Measurements from ENCODE around the gene ARHGEF2. TPM values are rescaled to one million over a fixed set of nuclear protein-coding genes. Genes with fewer than 3 reads are reported as not detected.

The ARHGEF2 gene
- total and polyA plus RNA-seq, 2 donors (not counting 1 experiment from before 2014, with no cell fraction given), result 103 to 276 TPM

DNA sequence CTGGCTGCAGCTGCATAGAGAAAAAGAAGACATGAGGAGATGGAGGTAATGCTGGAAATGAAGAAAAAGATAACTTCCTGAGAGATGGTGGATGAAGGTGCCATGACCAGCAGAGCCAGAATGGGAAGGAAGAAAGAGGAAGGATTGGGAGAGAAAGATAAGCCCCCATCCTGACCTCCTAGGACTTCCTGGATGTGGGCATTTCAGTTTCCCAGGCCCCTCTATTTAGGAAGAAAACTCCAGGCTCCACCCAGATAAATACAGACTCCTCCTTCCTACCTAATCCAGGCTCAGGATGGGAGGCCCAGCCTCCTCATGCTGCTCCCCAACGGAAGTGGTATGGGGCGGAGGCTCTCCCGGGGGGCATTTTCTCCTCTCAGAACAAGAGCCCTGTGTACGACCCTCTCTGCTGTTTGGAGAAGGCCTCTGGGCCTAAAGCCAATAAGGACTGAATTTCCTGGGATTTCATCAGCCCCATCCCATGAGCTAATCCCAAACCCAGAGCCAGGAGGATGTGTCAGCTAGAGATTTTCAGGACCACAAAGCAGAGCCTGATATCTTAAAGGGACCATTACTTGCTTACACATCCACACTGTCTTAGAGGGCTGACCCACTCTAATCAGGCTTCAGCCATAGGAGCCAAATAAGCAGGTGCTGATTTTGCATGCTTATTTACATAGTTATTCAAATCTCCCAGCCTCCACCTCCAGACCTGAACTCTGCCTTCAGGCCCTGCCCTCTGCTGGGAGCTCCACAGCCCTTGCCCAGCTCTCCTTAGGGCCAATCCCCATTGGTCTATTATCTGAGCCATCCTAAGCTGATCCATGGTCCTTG, 5.1 kb upstream of the ARHGEF2 start:
- Histone ChIP-seq H3K36me3 (ENCODE audit: control insufficient read depth, insufficient read depth, low read length) (no peaks in the 10 kb centered on the region), H3K4me1 (ENCODE audit: control insufficient read depth, extremely low read depth, insufficient read depth, low read length) (peaks cover 33% of the 10 kb centered on the region), H3K4me3 (replicated peaks in 1 of 4; ENCODE audit: control extremely low read depth in 1 of 4, insufficient read depth in 1 of 4, low read depth in 3 of 4, low read length in 4 of 4) (peak overlapping the region; percentile 3 to 90 (median 50)), H3K4me2 (ENCODE audit: extremely low read depth, insufficient read depth, low read length) (peak overlapping the region; percentile 76), H3K27me3 (ENCODE audit: control insufficient read depth, insufficient read depth, low read length) (no peaks in the 10 kb centered on the region), H2AFZ (ENCODE audit: low read length) (no peak overlapping the region), H4K20me1 (ENCODE audit: control insufficient read depth, extremely low read depth, insufficient read depth, low read length) (no peaks in the 10 kb centered on the region), H3K79me2 (ENCODE audit: control insufficient read depth, insufficient read depth, low read length) (peaks cover 38% of the 10 kb centered on the region), H3K9ac (ENCODE audit: insufficient read depth, low read length) (peak overlapping the region; percentile 57), H3K9me3 (ENCODE audit: control insufficient read depth, insufficient read depth, low read depth, low read length) (no peaks in the 10 kb centered on the region), H3K27ac (ENCODE audit: insufficient read depth, low read length) (peak overlapping the region; percentile 87)
- DNase-seq (ENCODE audit: low read depth in 2 of 2), result peak; percentile 96 to 100
- TF ChIP-seq EZH2 (IDR thresholded peaks at IDR 0.05; ENCODE audit: low read length, missing control alignments), result no peak
- TF ChIP-seq, protein P1, sequence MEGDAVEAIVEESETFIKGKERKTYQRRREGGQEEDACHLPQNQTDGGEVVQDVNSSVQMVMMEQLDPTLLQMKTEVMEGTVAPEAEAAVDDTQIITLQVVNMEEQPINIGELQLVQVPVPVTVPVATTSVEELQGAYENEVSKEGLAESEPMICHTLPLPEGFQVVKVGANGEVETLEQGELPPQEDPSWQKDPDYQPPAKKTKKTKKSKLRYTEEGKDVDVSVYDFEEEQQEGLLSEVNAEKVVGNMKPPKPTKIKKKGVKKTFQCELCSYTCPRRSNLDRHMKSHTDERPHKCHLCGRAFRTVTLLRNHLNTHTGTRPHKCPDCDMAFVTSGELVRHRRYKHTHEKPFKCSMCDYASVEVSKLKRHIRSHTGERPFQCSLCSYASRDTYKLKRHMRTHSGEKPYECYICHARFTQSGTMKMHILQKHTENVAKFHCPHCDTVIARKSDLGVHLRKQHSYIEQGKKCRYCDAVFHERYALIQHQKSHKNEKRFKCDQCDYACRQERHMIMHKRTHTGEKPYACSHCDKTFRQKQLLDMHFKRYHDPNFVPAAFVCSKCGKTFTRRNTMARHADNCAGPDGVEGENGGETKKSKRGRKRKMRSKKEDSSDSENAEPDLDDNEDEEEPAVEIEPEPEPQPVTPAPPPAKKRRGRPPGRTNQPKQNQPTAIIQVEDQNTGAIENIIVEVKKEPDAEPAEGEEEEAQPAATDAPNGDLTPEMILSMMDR (conservative IDR thresholded peaks at IDR 0.05 in 1 of 2, IDR thresholded peaks at IDR 0.05 in 1 of 2; ENCODE audit: low read depth in 1 of 2, low read length in 2 of 2), result peak; percentile 6 to 26

DNA sequence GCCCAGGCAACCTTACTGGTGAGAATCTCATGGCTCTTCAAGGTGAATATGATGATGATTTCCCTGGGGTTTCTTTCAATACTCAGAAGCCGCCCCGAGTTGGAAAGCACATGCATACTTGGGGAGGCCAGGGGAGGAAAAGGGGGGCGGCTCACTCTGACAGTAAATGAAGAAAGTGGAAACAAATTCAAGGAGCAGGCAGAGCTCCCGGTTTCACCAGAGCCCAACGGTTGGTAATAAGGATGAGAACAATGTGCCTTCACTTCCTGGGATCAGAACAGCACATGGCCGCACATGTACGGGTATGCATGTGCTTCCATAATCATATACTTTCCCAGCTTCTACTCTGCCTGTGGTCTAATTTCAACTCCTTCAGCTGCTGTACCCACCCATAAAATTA, 3.8 kb upstream of the ARHGEF2 start:
- no peaks in the 10 kb centered on the region for H3K36me3 ChIP-seq (ENCODE audit: control insufficient read depth, insufficient read depth, low read length)
- H3K4me1 ChIP-seq (ENCODE audit: control insufficient read depth, extremely low read depth, insufficient read depth, low read length), result peaks cover 33% of the 10 kb centered on the region
- H3K4me3 ChIP-seq (replicated peaks in 1 of 4; ENCODE audit: control extremely low read depth in 1 of 4, insufficient read depth in 1 of 4, low read depth in 3 of 4, low read length in 4 of 4), result peak overlapping the region in 3 of 4 experiments; percentile 12 to 90 (median 88)
- H3K27ac ChIP-seq (ENCODE audit: insufficient read depth, low read length), result peak overlapping the region; percentile 87
- H3K4me2 ChIP-seq (ENCODE audit: extremely low read depth, insufficient read depth, low read length), result peak overlapping the region; percentile 71
- H3K9me3 ChIP-seq (ENCODE audit: control insufficient read depth, insufficient read depth, low read depth, low read length), result no peaks in the 10 kb centered on the region
- no peak overlapping the region for H3K9ac ChIP-seq (ENCODE audit: insufficient read depth, low read length)
- no peaks in the 10 kb centered on the region for H3K27me3 ChIP-seq (ENCODE audit: control insufficient read depth, insufficient read depth, low read length)
- peaks cover 50% of the 10 kb centered on the region for H3K79me2 ChIP-seq (ENCODE audit: control insufficient read depth, insufficient read depth, low read length)
- no peak overlapping the region for H2AFZ ChIP-seq (ENCODE audit: low read length)
- no peaks in the 10 kb centered on the region for H4K20me1 ChIP-seq (ENCODE audit: control insufficient read depth, extremely low read depth, insufficient read depth, low read length)
- TF ChIP-seq EZH2 (IDR thresholded peaks at IDR 0.05; ENCODE audit: low read length, missing control alignments), result no peak
- TF ChIP-seq, protein P1 (conservative IDR thresholded peaks at IDR 0.05 in 1 of 2, IDR thresholded peaks at IDR 0.05 in 1 of 2; ENCODE audit: low read depth in 1 of 2, low read length in 2 of 2), result no peak
- no peak for DNase-seq (ENCODE audit: low read depth in 2 of 2)

DNA sequence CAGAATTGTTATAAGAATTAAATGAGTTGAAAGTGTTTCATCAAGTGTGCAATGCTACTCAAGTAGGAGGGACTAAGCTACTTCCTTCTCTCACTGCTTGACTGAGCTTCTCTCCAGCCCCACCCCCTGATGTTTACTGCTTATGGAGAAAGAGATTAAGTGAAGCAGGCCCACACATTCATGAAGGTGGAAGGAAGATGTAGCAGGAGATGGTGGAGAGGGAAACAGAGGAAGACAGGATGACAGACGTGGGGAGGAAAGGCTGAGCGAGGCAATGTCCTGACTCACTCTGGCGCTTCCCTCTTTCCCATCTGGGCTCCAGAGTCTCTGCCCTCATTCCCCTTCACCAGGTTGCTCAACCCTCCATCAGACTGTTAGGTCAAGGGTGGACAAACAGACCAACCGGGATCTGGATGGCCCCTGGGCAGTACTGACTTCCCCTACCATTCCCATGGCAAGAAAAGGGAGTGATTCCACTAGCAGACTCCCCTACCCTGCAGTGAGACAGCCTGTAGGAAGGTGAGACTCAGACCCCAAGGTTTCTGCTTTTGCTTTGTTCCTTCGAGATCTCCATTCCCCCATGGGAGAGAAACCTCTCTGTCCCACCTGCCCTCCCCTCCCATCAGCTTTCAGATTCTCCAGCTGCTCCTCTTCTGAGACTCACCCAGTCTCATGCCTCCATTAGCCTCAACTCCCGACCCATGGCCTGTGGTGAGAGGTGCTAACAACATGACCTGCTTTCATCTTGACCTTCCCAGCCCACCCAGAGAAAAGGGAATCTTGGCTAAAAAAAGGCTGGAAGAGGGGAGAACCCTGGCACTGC, 3.1 kb upstream of the ARHGEF2 start:
- peaks cover 54% of the 10 kb centered on the region for H3K79me2 ChIP-seq (ENCODE audit: control insufficient read depth, insufficient read depth, low read length)
- peak; percentile 78 to 90 for DNase-seq (ENCODE audit: low read depth in 2 of 2)
- no peak for TF ChIP-seq EZH2 (IDR thresholded peaks at IDR 0.05; ENCODE audit: low read length, missing control alignments)
- TF ChIP-seq, protein P1 (conservative IDR thresholded peaks at IDR 0.05 in 1 of 2, IDR thresholded peaks at IDR 0.05 in 1 of 2; ENCODE audit: low read depth in 1 of 2, low read length in 2 of 2), result no peak
- no peaks in the 10 kb centered on the region for H3K36me3 ChIP-seq (ENCODE audit: control insufficient read depth, insufficient read depth, low read length)
- H3K9ac ChIP-seq (ENCODE audit: insufficient read depth, low read length), result peak overlapping the region; percentile 10
- peak overlapping the region; percentile 96 for H3K4me2 ChIP-seq (ENCODE audit: extremely low read depth, insufficient read depth, low read length)
- H4K20me1 ChIP-seq (ENCODE audit: control insufficient read depth, extremely low read depth, insufficient read depth, low read length), result no peaks in the 10 kb centered on the region
- H3K9me3 ChIP-seq (ENCODE audit: control insufficient read depth, insufficient read depth, low read depth, low read length), result no peaks in the 10 kb centered on the region
- peaks cover 33% of the 10 kb centered on the region for H3K4me1 ChIP-seq (ENCODE audit: control insufficient read depth, extremely low read depth, insufficient read depth, low read length)
- peak overlapping the region; percentile 1 to 90 (median 61) for H3K4me3 ChIP-seq (replicated peaks in 1 of 4; ENCODE audit: control extremely low read depth in 1 of 4, insufficient read depth in 1 of 4, low read depth in 3 of 4, low read length in 4 of 4)
- H3K27me3 ChIP-seq (ENCODE audit: control insufficient read depth, insufficient read depth, low read length), result no peaks in the 10 kb centered on the region
- H2AFZ ChIP-seq (ENCODE audit: low read length), result no peak overlapping the region
- H3K27ac ChIP-seq (ENCODE audit: insufficient read depth, low read length), result peak overlapping the region; percentile 87

Measured in fibroblast of lung (primary cell).